ENCODE measurements around the gene ZNF462.

- TF ChIP-seq CTCF (IDR thresholded peaks at IDR 0.05 in 4 of 5, conservative IDR thresholded peaks at IDR 0.05 in 1 of 5) (no peak), POLR2A (IDR thresholded peaks at IDR 0.05) (no peak)
Measured at GRCh38 chr9:106920701-106921283, 57.8 kb downstream of the ZNF462 start.

Data from gastrocnemius medialis (tissue), 4 donors.